Measurements from ENCODE around the gene FOXO3B.
A peak's percentile ranks its signal among the peaks of the same experiment; 100 is the strongest.
"Not testable (repeated sequence)": the region's sequence is repeated elsewhere in the genome, so short reads cannot be mapped to it uniquely, and the experiment has no call there.

The FOXO3B gene

GRCh38 chr17:18705955-18706354 lies 23.8 kb upstream of the FOXO3B start:
- H4K91ac ChIP-seq (ENCODE audit: low read depth, low read length); H2AK5ac ChIP-seq (ENCODE audit: low read length); H3K4me2 ChIP-seq (ENCODE audit: low read length); H3K4ac ChIP-seq (ENCODE audit: low read depth, low read length); H4K8ac ChIP-seq (ENCODE audit: low read depth, low read length); H3K9ac ChIP-seq (ENCODE audit: low read length); H2AFZ ChIP-seq (ENCODE audit: insufficient read depth, low read length, poor library complexity); H4K12ac ChIP-seq (ENCODE audit: low read depth, low read length); H3K4me3 ChIP-seq (ENCODE audit: low read depth, low read length); H2BK120ac ChIP-seq (ENCODE audit: insufficient read depth, low read length, poor library complexity); H3K23ac ChIP-seq (ENCODE audit: low read length); H2BK12ac ChIP-seq (ENCODE audit: low read length); H3K79me2 ChIP-seq (ENCODE audit: control insufficient read depth, insufficient read depth, low read length, poor library complexity); H3K9me3 ChIP-seq (ENCODE audit: insufficient read depth, low read depth, low read length); H3K27ac ChIP-seq (ENCODE audit: low read depth, low read length); H3K18ac ChIP-seq (ENCODE audit: low read length); H3K4me1 ChIP-seq (ENCODE audit: control insufficient read depth in 1 of 2, insufficient read depth in 2 of 2, low read length in 2 of 2); H2BK5ac ChIP-seq (ENCODE audit: low read depth, low read length, poor library complexity); H3K79me1 ChIP-seq (ENCODE audit: low read length); H3K36me3 ChIP-seq (ENCODE audit: control insufficient read depth in 1 of 2, insufficient read depth in 2 of 2, low read length in 2 of 2); H3K14ac ChIP-seq (ENCODE audit: low read length); H3K27me3 ChIP-seq (ENCODE audit: insufficient read depth, low read length): not testable (repeated sequence)
- no CpG with 5 or more reads among the region's 3 CpGs for WGBS (ENCODE audit: extremely low coverage, insufficient coverage, insufficient read length)
- DNase-seq: peak; percentile 66 to 76

GRCh38 chr17:18698473-18699103 lies 16.5 kb upstream of the FOXO3B start:
- H2BK120ac ChIP-seq (ENCODE audit: insufficient read depth, low read length, poor library complexity); H3K4ac ChIP-seq (ENCODE audit: low read depth, low read length); H3K4me3 ChIP-seq (ENCODE audit: low read depth, low read length); H3K79me1 ChIP-seq (ENCODE audit: low read length); H3K27me3 ChIP-seq (ENCODE audit: insufficient read depth, low read length); H3K79me2 ChIP-seq (ENCODE audit: control insufficient read depth, insufficient read depth, low read length, poor library complexity); DNase-seq; H2AK5ac ChIP-seq (ENCODE audit: low read length); H3K36me3 ChIP-seq (ENCODE audit: control insufficient read depth in 1 of 2, insufficient read depth in 2 of 2, low read length in 2 of 2); H4K91ac ChIP-seq (ENCODE audit: low read depth, low read length); H3K4me1 ChIP-seq (ENCODE audit: control insufficient read depth in 1 of 2, insufficient read depth in 2 of 2, low read length in 2 of 2); H2BK12ac ChIP-seq (ENCODE audit: low read length); H2BK5ac ChIP-seq (ENCODE audit: low read depth, low read length, poor library complexity); H3K9ac ChIP-seq (ENCODE audit: low read length); H3K9me3 ChIP-seq (ENCODE audit: insufficient read depth, low read depth, low read length); H3K18ac ChIP-seq (ENCODE audit: low read length); H3K27ac ChIP-seq (ENCODE audit: low read depth, low read length): not testable (repeated sequence)
- Histone ChIP-seq H3K4me2 (ENCODE audit: low read length) (peak overlapping the region; percentile 73), H4K12ac (ENCODE audit: low read depth, low read length) (peak overlapping the region; percentile 93), H3K23ac (ENCODE audit: low read length) (peak overlapping the region; percentile 44), H2AFZ (ENCODE audit: insufficient read depth, low read length, poor library complexity) (peak overlapping the region; percentile 32), H4K8ac (ENCODE audit: low read depth, low read length) (peak overlapping the region; percentile 72), H3K14ac (ENCODE audit: low read length) (peak overlapping the region; percentile 53)
- WGBS (ENCODE audit: extremely low coverage, insufficient coverage, insufficient read length): no CpG with 5 or more reads among the region's 8 CpGs

GRCh38 chr17:18695143-18695542 lies 13.0 kb upstream of the FOXO3B start:
- not testable (repeated sequence) for H3K4me1 ChIP-seq (ENCODE audit: control insufficient read depth in 1 of 2, insufficient read depth in 2 of 2, low read length in 2 of 2); H2AFZ ChIP-seq (ENCODE audit: insufficient read depth, low read length, poor library complexity); H4K91ac ChIP-seq (ENCODE audit: low read depth, low read length); H3K4me2 ChIP-seq (ENCODE audit: low read length); H3K9me3 ChIP-seq (ENCODE audit: insufficient read depth, low read depth, low read length); H3K79me2 ChIP-seq (ENCODE audit: control insufficient read depth, insufficient read depth, low read length, poor library complexity); H3K27me3 ChIP-seq (ENCODE audit: insufficient read depth, low read length); H3K18ac ChIP-seq (ENCODE audit: low read length); H3K4ac ChIP-seq (ENCODE audit: low read depth, low read length); H2BK12ac ChIP-seq (ENCODE audit: low read length); H2AK5ac ChIP-seq (ENCODE audit: low read length); H4K12ac ChIP-seq (ENCODE audit: low read depth, low read length); H3K14ac ChIP-seq (ENCODE audit: low read length); H3K36me3 ChIP-seq (ENCODE audit: control insufficient read depth in 1 of 2, insufficient read depth in 2 of 2, low read length in 2 of 2); H2BK120ac ChIP-seq (ENCODE audit: insufficient read depth, low read length, poor library complexity); DNase-seq; H3K79me1 ChIP-seq (ENCODE audit: low read length); H2BK5ac ChIP-seq (ENCODE audit: low read depth, low read length, poor library complexity); H3K27ac ChIP-seq (ENCODE audit: low read depth, low read length); H3K9ac ChIP-seq (ENCODE audit: low read length); H4K8ac ChIP-seq (ENCODE audit: low read depth, low read length); H3K23ac ChIP-seq (ENCODE audit: low read length); H3K4me3 ChIP-seq (ENCODE audit: low read depth, low read length)
- WGBS (ENCODE audit: extremely low coverage, insufficient coverage, insufficient read length): no CpG with 5 or more reads among the region's 2 CpGs

GRCh38 chr17:18682668-18683067 lies 554 bp upstream of the FOXO3B start:
- H3K27ac ChIP-seq (ENCODE audit: low read depth, low read length); H3K36me3 ChIP-seq (ENCODE audit: control insufficient read depth in 1 of 2, insufficient read depth in 2 of 2, low read length in 2 of 2); H4K8ac ChIP-seq (ENCODE audit: low read depth, low read length): not testable (repeated sequence)

More at GRCh38 chr17:18682668-18683067, 554 bp upstream of the FOXO3B start:
- H3K9ac ChIP-seq (ENCODE audit: low read length); H2AK5ac ChIP-seq (ENCODE audit: low read length); H2BK120ac ChIP-seq (ENCODE audit: insufficient read depth, low read length, poor library complexity); H2BK12ac ChIP-seq (ENCODE audit: low read length); H3K18ac ChIP-seq (ENCODE audit: low read length); H3K4me3 ChIP-seq (ENCODE audit: low read depth, low read length); H4K91ac ChIP-seq (ENCODE audit: low read depth, low read length); H2BK5ac ChIP-seq (ENCODE audit: low read depth, low read length, poor library complexity); H3K4me2 ChIP-seq (ENCODE audit: low read length); H3K9me3 ChIP-seq (ENCODE audit: insufficient read depth, low read depth, low read length); H3K4me1 ChIP-seq (ENCODE audit: control insufficient read depth in 1 of 2, insufficient read depth in 2 of 2, low read length in 2 of 2); H3K4ac ChIP-seq (ENCODE audit: low read depth, low read length); H3K23ac ChIP-seq (ENCODE audit: low read length); H4K12ac ChIP-seq (ENCODE audit: low read depth, low read length); H3K79me2 ChIP-seq (ENCODE audit: control insufficient read depth, insufficient read depth, low read length, poor library complexity); H2AFZ ChIP-seq (ENCODE audit: insufficient read depth, low read length, poor library complexity); H3K79me1 ChIP-seq (ENCODE audit: low read length); DNase-seq; H3K27me3 ChIP-seq (ENCODE audit: insufficient read depth, low read length); H3K14ac ChIP-seq (ENCODE audit: low read length): not testable (repeated sequence)
- no CpG with 5 or more reads among the region's 3 CpGs for WGBS (ENCODE audit: extremely low coverage, insufficient coverage, insufficient read length)

Measured in trophoblast cell (in vitro differentiated cells and primary cell).